HepG2 (cell line): Measurements from ENCODE around the gene ANK3. TPM values are rescaled to one million over a fixed set of nuclear protein-coding genes. Genes with fewer than 3 reads are reported as not detected.

Experiments used
- ATAC-seq: fragments of 200-7000 bp; cut with Tn5 transposase; 3 replicates; pipeline ENCODE4 v1.9.1; 2020; ENCODE audit warnings: mild to moderate bottlenecking, moderate library complexity
- BruUV-seq: library from RNA; stranded (reverse); fragments of 400-500 nt; replicated peaks from 2 replicates; lab custom pipeline; 2021; lab: Mats Ljungman, UMichigan
- CTCF ChIA-PET: fragments of 300-600 bp; formaldehyde crosslinking; extraction: SDS; loops from one replicate; lab custom pipeline; 2021; ENCODE audit warnings: low total read pairs, inconsistent platforms, low intra/inter-chr PET ratio; lab: Yijun Ruan, JAX
- POLR2A ChIA-PET: fragments of 350-600 bp; sonication (Branson Sonifier 250); formaldehyde crosslinking; loops from one replicate; lab custom pipeline; 2020; ENCODE audit warnings: antibody characterized with exemption, inconsistent platforms; lab: Yijun Ruan, JAX
- DNase-seq: peaks from one replicate; pipeline ENCODE4 v3.0.0-alpha.2; 2015; ENCODE audit warnings: low spot score
- FAIRE-seq: peaks from 3 replicates; lab custom pipeline; 2011; peaks lifted over from hg19 to GRCh38; lab: Jason Lieb, UNC
- H2AFZ ChIP-seq: one replicate; pipeline ENCODE4 v1.6.1; 2011; ENCODE audit warnings: low read length, inconsistent platforms
- H3K27ac ChIP-seq: fragments of 300-600 bp; 3 replicates; pipeline ENCODE4 v1.8.0; 2011; ENCODE audit warnings: mixed run types, mild to moderate bottlenecking, mixed read lengths, low read length, inconsistent platforms; ENCODE audit not compliant: insufficient read depth; ENCODE audit errors: extremely low read length
- H3K27me3 ChIP-seq, 2 experiments: fragments of 200-600 bp in 1 of 2; 2 replicates in 1 of 2; 3 replicates in 1 of 2; pipeline versions ENCODE4 v1.6.0 to v1.8.0; 2011; ENCODE audit warnings: low read length in 2 of 2, mild to moderate bottlenecking in 2 of 2, moderate library complexity in 2 of 2, inconsistent platforms in 1 of 2; ENCODE audit not compliant: insufficient read depth in 2 of 2, control insufficient read depth in 1 of 2
- H3K36me3 ChIP-seq, 2 experiments: fragments of 200-600 bp in 1 of 2; replicated peaks in 1 of 2; 2 replicates in 1 of 2; 3 replicates in 1 of 2; pipeline versions ENCODE4 v1.5.1 to v1.8.0; 2011; ENCODE audit warnings: low read length in 2 of 2, inconsistent platforms in 1 of 2; ENCODE audit not compliant: insufficient read depth in 2 of 2, control insufficient read depth in 1 of 2
- H3K4me1 ChIP-seq: 2 replicates; pipeline ENCODE4 v1.5.1; 2012; ENCODE audit warnings: low read length, inconsistent platforms; ENCODE audit not compliant: insufficient read depth
- H3K4me2 ChIP-seq: 2 replicates; pipeline ENCODE4 v1.6.0; 2011; ENCODE audit warnings: low read depth, low read length, inconsistent platforms
- H3K4me3 ChIP-seq, 3 experiments: fragments of 200-600 bp in 1 of 3; sonication (generic), shearing (Covaris generic) in 1 of 3; replicated peaks in 1 of 3; 2 replicates each; pipeline ENCODE4 v1.5.1; 2011 to 2016; ENCODE audit warnings: low read length in 3 of 3, inconsistent platforms in 2 of 3, low read depth in 2 of 3, mild to moderate bottlenecking in 2 of 3, control low read depth in 1 of 3, mixed read lengths in 1 of 3; ENCODE audit not compliant: insufficient read depth in 1 of 3
- H3K79me2 ChIP-seq: one replicate; pipeline ENCODE4 v1.6.1; 2011; ENCODE audit warnings: low read length, inconsistent platforms; ENCODE audit not compliant: insufficient read depth
- H3K9ac ChIP-seq: 2 replicates; pipeline ENCODE4 v1.6.0; 2011; ENCODE audit warnings: mild to moderate bottlenecking, low read depth, low read length, inconsistent platforms; ENCODE audit not compliant: insufficient read depth
- H3K9me3 ChIP-seq: 2 replicates; pipeline ENCODE4 v1.5.1; 2012; ENCODE audit warnings: mild to moderate bottlenecking, low read length
- H4K20me1 ChIP-seq: 2 replicates; pipeline ENCODE4 v1.6.0; 2011; ENCODE audit warnings: inconsistent platforms, mild to moderate bottlenecking, low read length, moderate library complexity; ENCODE audit not compliant: insufficient read depth
- CAMTA2 ChIP-seq: sonication (generic); formaldehyde crosslinking; IDR thresholded peaks from 2 replicates; pipeline ENCODE4 v1.4.0; 2020; ENCODE audit warnings: mild to moderate bottlenecking, missing genetic modification reagents, borderline replicate concordance
- GFI1 ChIP-seq: sonication (generic); formaldehyde crosslinking; IDR thresholded peaks from 2 replicates; pipeline ENCODE4 v1.5.0; 2020; ENCODE audit warnings: missing genetic modification reagents, mild to moderate bottlenecking, borderline replicate concordance
- GTF3A ChIP-seq: sonication (generic); formaldehyde crosslinking; conservative IDR thresholded peaks from 2 replicates; pipeline ENCODE4 v1.4.0; 2020; ENCODE audit warnings: mild to moderate bottlenecking, missing genetic modification reagents
- HNF4G ChIP-seq, 2 experiments: sonication (generic) in 1 of 2; formaldehyde crosslinking in 1 of 2; IDR thresholded peaks; 2 replicates each; pipeline versions ENCODE4 v1.4.0 to v1.6.1; 2011 to 2020; ENCODE audit warnings: borderline replicate concordance in 2 of 2, low read depth in 2 of 2, mild to moderate bottlenecking in 2 of 2, low read length in 1 of 2, missing genetic modification reagents in 1 of 2, moderate library complexity in 1 of 2
- KLF6 ChIP-seq: IDR thresholded peaks from 2 replicates; pipeline ENCODE4 v1.8.0; 2016; ENCODE audit warnings: missing biosample characterization, missing genetic modification reagents
- MXI1 ChIP-seq: IDR thresholded peaks from 3 replicates; pipeline ENCODE4 v1.6.1; 2012; ENCODE audit warnings: low read depth, low read length, inconsistent platforms, borderline replicate concordance
- NFE2 ChIP-seq: sonication (generic); formaldehyde crosslinking; IDR thresholded peaks from 2 replicates; pipeline ENCODE4 v1.4.0; 2020; ENCODE audit warnings: missing genetic modification reagents
- PHF5A ChIP-seq: IDR thresholded peaks from one replicate; pipeline ENCODE4 v1.6.1; 2018; ENCODE audit warnings: low read depth, missing genetic modification reagents; ENCODE audit not compliant: unreplicated experiment
- SIN3B ChIP-seq: fragments of 150-350 bp; IDR thresholded peaks from 2 replicates; pipeline ENCODE4 v1.6.1; 2014; ENCODE audit warnings: low read length
- TRIM24 ChIP-seq: sonication (generic); formaldehyde crosslinking; IDR thresholded peaks from 2 replicates; pipeline ENCODE4 v1.8.0; 2022; ENCODE audit warnings: mild to moderate bottlenecking, missing genetic modification reagents
- ZNF432 ChIP-seq: sonication (generic); formaldehyde crosslinking; IDR thresholded peaks from 2 replicates; pipeline ENCODE4 v1.5.0; 2020; ENCODE audit warnings: missing genetic modification reagents, mild to moderate bottlenecking, borderline replicate concordance
- ZNF567 ChIP-seq: sonication (generic); formaldehyde crosslinking; IDR thresholded peaks from 2 replicates; pipeline ENCODE4 v1.8.1; 2023; ENCODE audit warnings: mild to moderate bottlenecking, missing genetic modification reagents, borderline replicate concordance
- ZNF572 ChIP-seq: sonication (generic); formaldehyde crosslinking; IDR thresholded peaks from 2 replicates; pipeline ENCODE4 v1.5.1; 2020; ENCODE audit warnings: mild to moderate bottlenecking, missing genetic modification reagents
- in situ Hi-C: cut with HindIII; loops from 2 replicates; pipeline ENCODE4 v1.10.0; 2017; ENCODE audit warnings: low pct_unique_long_range_greater_than_20kb; ENCODE audit not compliant: extremely low pct_ligation_motif_present
- intact Hi-C: fragments of 100-400 bp; cut with micrococcal nuclease; formaldehyde crosslinking; loops from one replicate; pipeline ENCODE4 v1.10.0; 2022; ENCODE audit not compliant: unreplicated experiment
- polyA plus RNA-seq, 8 experiments: library from polyadenylated mRNA; depleted of rRNA in 3 of 8; stranded (reverse) in 7 of 8; unstranded in 1 of 8; fragments of >200 nt; fragmentation: Illumina TruSeq in 4 of 8; extraction: Trizol in 4 of 8; gene quantifications; 2 replicates each; pipeline versions ENCODE4 v1.2.1 to v1.2.3, GENCODE V29; 2011 to 2016; ENCODE audit warnings: low read depth in 4 of 8, missing spikeins in 1 of 8, mixed read lengths in 1 of 8; ENCODE audit not compliant: insufficient read depth in 1 of 8
- total RNA-seq, 5 experiments: library from RNA; depleted of rRNA; stranded (reverse); fragments of >200 nt; fragmentation: Illumina TruSeq; extraction: Trizol; gene quantifications; 2 replicates each; pipeline ENCODE4 v1.2.3, GENCODE V29; 2016; ENCODE audit warnings: low read depth in 1 of 5
- TF ChIP-seq, protein P1 (sequence below): sonication (generic); formaldehyde crosslinking; IDR thresholded peaks from 2 replicates; pipeline ENCODE4 v1.5.0; 2020; ENCODE audit warnings: missing genetic modification reagents

Gene ANK3
- total and polyA plus RNA-seq, 2 of the 13 experiments (the other 11 are each of a cell fraction or from before 2014, with no cell fraction given) = not detected

DNA sequence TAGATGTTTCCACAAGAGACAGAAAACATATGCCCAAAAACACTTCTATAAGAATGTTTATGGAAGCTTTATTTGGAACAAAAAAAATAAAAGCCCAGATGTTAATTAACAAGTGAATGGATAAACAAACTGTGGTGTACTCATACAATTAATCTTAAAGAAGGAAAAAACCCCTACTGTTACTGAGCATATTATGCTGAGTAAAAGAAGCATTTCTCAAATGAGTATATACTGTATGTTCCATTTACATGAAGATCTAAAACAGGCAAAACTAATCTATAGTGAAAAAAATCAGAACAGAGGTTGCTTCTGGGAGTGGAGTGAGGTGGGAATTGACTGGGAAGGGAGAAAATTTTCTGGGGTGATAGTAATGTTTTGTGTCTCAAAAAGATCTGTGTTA, 15.5 kb upstream of the ANK3 start:
- CTCF ChIA-PET = no interaction called here
- TF ChIP-seq PHF5A (CRISPR knock-in tag) = no peak
- no peak for TF ChIP-seq ZNF572 (CRISPR knock-in tag)
- no peak for TF ChIP-seq ZNF567
- TF ChIP-seq GTF3A (CRISPR knock-in tag) = no peak
- TF ChIP-seq MXI1 = no peak
- no peak for TF ChIP-seq SIN3B
- no peak for TF ChIP-seq NFE2 (CRISPR knock-in tag)
- TF ChIP-seq GFI1 (CRISPR knock-in tag) = no peak
- no peak for TF ChIP-seq CAMTA2 (CRISPR knock-in tag)
- TF ChIP-seq, protein P1, sequence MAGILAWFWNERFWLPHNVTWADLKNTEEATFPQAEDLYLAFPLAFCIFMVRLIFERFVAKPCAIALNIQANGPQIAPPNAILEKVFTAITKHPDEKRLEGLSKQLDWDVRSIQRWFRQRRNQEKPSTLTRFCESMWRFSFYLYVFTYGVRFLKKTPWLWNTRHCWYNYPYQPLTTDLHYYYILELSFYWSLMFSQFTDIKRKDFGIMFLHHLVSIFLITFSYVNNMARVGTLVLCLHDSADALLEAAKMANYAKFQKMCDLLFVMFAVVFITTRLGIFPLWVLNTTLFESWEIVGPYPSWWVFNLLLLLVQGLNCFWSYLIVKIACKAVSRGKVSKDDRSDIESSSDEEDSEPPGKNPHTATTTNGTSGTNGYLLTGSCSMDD (CRISPR knock-in tag) = no peak
- no peak for TF ChIP-seq ZNF432 (CRISPR knock-in tag)
- TF ChIP-seq KLF6 = no peak
- TF ChIP-seq HNF4G (IDR thresholded peaks at IDR 0.05; ENCODE audit: borderline replicate concordance, low read depth, low read length) = no peak
- no peak for TF ChIP-seq HNF4G (CRISPR knock-in tag; IDR thresholded peaks at IDR 0.05; ENCODE audit: borderline replicate concordance, low read depth)
- no peak for TF ChIP-seq TRIM24
- Histone ChIP-seq H3K4me2 (no peak overlapping the region), H3K4me3 (no peak overlapping the region), H3K9ac (no peak overlapping the region), H2AFZ (no peak overlapping the region), H4K20me1 (no peaks in the 10 kb centered on the region), H3K27ac (no peak overlapping the region), H3K36me3 (no peaks in the 10 kb centered on the region), H3K9me3 (no peaks in the 10 kb centered on the region), H3K27me3 (no peaks in the 10 kb centered on the region; a peak in 1 of 5 replicates), H3K79me2 (no peaks in the 10 kb centered on the region), H3K4me1 (no peaks in the 10 kb centered on the region)
- POLR2A ChIA-PET = no interaction called here
- in situ Hi-C loops (no loop called here), intact Hi-C loops (no loop called here)
- BruUV-seq = no TSS peak
- no peak for DNase-seq
- no peak for ATAC-seq
- no peak for FAIRE-seq
